A549 (cell line): ENCODE data around the gene PSMD12. TPM values are rescaled to one million over a fixed set of nuclear protein-coding genes. Genes with fewer than 3 reads are reported as not detected.

ENCODE experiments used
- ATAC-seq, 2 experiments: fragments of 200-7000 bp in 1 of 2; fragments of >200 bp in 1 of 2; cut with Nextera tagmentation in 1 of 2; cut with Tn5 transposase in 1 of 2; 3 replicates each; pipeline versions ENCODE4 v1.8.0 to v1.9.1; 2018 to 2020; ENCODE audit warnings: mild to moderate bottlenecking in 1 of 2, moderate library complexity in 1 of 2
- CTCF ChIA-PET: fragments of 300-600 bp; sonication (Branson Sonifier 250); formaldehyde crosslinking; extraction: SDS; loops from one replicate; lab custom pipeline; 2021; ENCODE audit warnings: antibody characterized with exemption, inconsistent platforms; lab: Yijun Ruan, JAX
- POLR2A ChIA-PET: fragments of 350-600 bp; formaldehyde crosslinking; extraction: SDS; loops from one replicate; lab custom pipeline; 2021; ENCODE audit warnings: antibody characterized with exemption, inconsistent platforms; lab: Yijun Ruan, JAX
- DNase-seq, 2 experiments: peaks; one replicate each; pipeline versions ENCODE4 v3.0.0 to v3.0.0-alpha.2; 2011 to 2016; ENCODE audit warnings: low read depth in 1 of 2, low spot score in 1 of 2
- FAIRE-seq: peaks from 2 replicates; lab custom pipeline; 2011; peaks lifted over from hg19 to GRCh38; lab: Jason Lieb, UNC
- H3K27ac ChIP-seq, 2 experiments: fragments of >200 bp; sonication (Bioruptor Twin); formaldehyde crosslinking; 3 replicates each; pipeline ENCODE4 v1.5.1; 2016 to 2017
- H3K4me1 ChIP-seq: fragments of >200 bp; sonication (Bioruptor Twin); formaldehyde crosslinking; 3 replicates; pipeline ENCODE4 v1.6.1; 2016
- H3K4me2 ChIP-seq: fragments of >200 bp; sonication (Bioruptor Twin); formaldehyde crosslinking; 3 replicates; pipeline ENCODE4 v1.6.1; 2016
- H3K4me3 ChIP-seq: fragments of >200 bp; sonication (Bioruptor Twin); formaldehyde crosslinking; 3 replicates; pipeline ENCODE4 v1.5.1; 2016
- H3K9me3 ChIP-seq: fragments of >200 bp; sonication (Bioruptor Twin); formaldehyde crosslinking; 3 replicates; pipeline ENCODE4 v1.6.1; 2016
- CBX2 ChIP-seq: fragments of 200-600 bp; sonication (generic); IDR thresholded peaks from 2 replicates; pipeline ENCODE4 v1.6.1; 2016; ENCODE audit warnings: low read depth, mild to moderate bottlenecking, borderline replicate concordance
- CEBPB ChIP-seq, 2 experiments: fragments of >200 bp in 1 of 2; sonication (Bioruptor Twin) in 1 of 2; formaldehyde crosslinking in 1 of 2; IDR thresholded peaks; 2 replicates each; pipeline ENCODE4 v1.6.1; 2012 to 2016
- CHD4 ChIP-seq: fragments of 200-600 bp; sonication (generic); IDR thresholded peaks from 2 replicates; pipeline ENCODE4 v1.6.1; 2016; ENCODE audit warnings: antibody characterized with exemption, mild to moderate bottlenecking, borderline replicate concordance
- EHF ChIP-seq: fragments of 250-450 bp; sonication (Bioruptor Pico); IDR thresholded peaks from 2 replicates; pipeline ENCODE4 v1.5.0; 2020; ENCODE audit warnings: mild to moderate bottlenecking
- EHMT2 ChIP-seq: fragments of 200-600 bp; sonication (generic); IDR thresholded peaks from 2 replicates; pipeline ENCODE4 v1.6.1; 2016; ENCODE audit warnings: antibody characterized with exemption, low read depth, mild to moderate bottlenecking, moderate library complexity
- ESRRA ChIP-seq: fragments of 150-350 bp; IDR thresholded peaks from 2 replicates; pipeline ENCODE4 v1.6.1; 2014; ENCODE audit warnings: mild to moderate bottlenecking, low read length, borderline replicate concordance
- FOSB ChIP-seq: fragments of 250-450 bp; sonication (Bioruptor Pico); IDR thresholded peaks from 2 replicates; pipeline ENCODE4 v1.5.0; 2020; ENCODE audit warnings: mild to moderate bottlenecking, moderate library complexity
- FOXS1 ChIP-seq: fragments of 250-450 bp; sonication (Bioruptor Pico); IDR thresholded peaks from 2 replicates; pipeline ENCODE4 v1.5.0; 2020; ENCODE audit warnings: mild to moderate bottlenecking, moderate library complexity
- HES2 ChIP-seq: fragments of >200 bp; sonication (Bioruptor Twin); formaldehyde crosslinking; IDR thresholded peaks from 2 replicates; pipeline ENCODE4 v1.6.1; 2016
- HEYL ChIP-seq: fragments of 250-450 bp; sonication (Bioruptor Pico); IDR thresholded peaks from 2 replicates; pipeline ENCODE4 v1.8.0; 2021; ENCODE audit warnings: mild to moderate bottlenecking, moderate library complexity
- HOXB5 ChIP-seq: fragments of 250-450 bp; sonication (Bioruptor Pico); IDR thresholded peaks from 2 replicates; pipeline ENCODE4 v1.5.0; 2020; ENCODE audit warnings: mild to moderate bottlenecking, moderate library complexity
- JUNB ChIP-seq: fragments of >200 bp; sonication (Bioruptor Twin); formaldehyde crosslinking; IDR thresholded peaks from 2 replicates; pipeline ENCODE4 v1.6.1; 2016
- MAFK ChIP-seq: fragments of 450-650 bp; IDR thresholded peaks from 2 replicates; pipeline ENCODE4 v1.6.1; 2014; ENCODE audit not compliant: partially characterized antibody
- MAX ChIP-seq: IDR thresholded peaks from 2 replicates; pipeline ENCODE4 v1.6.1; 2012
- NFE2L2 ChIP-seq: fragments of 150-350 bp; conservative IDR thresholded peaks from 2 replicates; pipeline ENCODE4 v1.6.1; 2014; ENCODE audit warnings: low read length
- PHF8 ChIP-seq: fragments of 200-600 bp; sonication (generic); IDR thresholded peaks from 2 replicates; pipeline ENCODE4 v1.6.1; 2016; ENCODE audit warnings: low read depth, mild to moderate bottlenecking, antibody characterized with exemption, moderate library complexity, borderline replicate concordance
- POLR2A ChIP-seq: IDR thresholded peaks from 2 replicates; pipeline ENCODE4 v1.6.1; 2012; ENCODE audit warnings: mild to moderate bottlenecking, low read length
- RARB ChIP-seq: fragments of 250-450 bp; sonication (Bioruptor Pico); IDR thresholded peaks from 2 replicates; pipeline ENCODE4 v1.8.0; 2021; ENCODE audit warnings: mild to moderate bottlenecking, moderate library complexity
- REST ChIP-seq: fragments of 200-600 bp; sonication (generic); IDR thresholded peaks from 2 replicates; pipeline ENCODE4 v1.6.1; 2016; ENCODE audit warnings: antibody characterized with exemption, mild to moderate bottlenecking, moderate library complexity
- TFCP2L1 ChIP-seq: fragments of 250-450 bp; sonication (Bioruptor Pico); IDR thresholded peaks from 2 replicates; pipeline ENCODE4 v1.5.0; 2021; ENCODE audit warnings: mild to moderate bottlenecking
- TP53 ChIP-seq: fragments of 250-450 bp; sonication (Bioruptor Pico); IDR thresholded peaks from 2 replicates; pipeline ENCODE4 v1.5.0; 2021; ENCODE audit warnings: mild to moderate bottlenecking, moderate library complexity
- ZC3H11A ChIP-seq: fragments of 450-650 bp; IDR thresholded peaks from 2 replicates; pipeline ENCODE4 v1.6.1; 2014; ENCODE audit warnings: antibody characterized with exemption, mild to moderate bottlenecking
- ZFP36 ChIP-seq: fragments of 450-650 bp; IDR thresholded peaks from 2 replicates; pipeline ENCODE4 v1.6.1; 2014; ENCODE audit warnings: borderline replicate concordance; ENCODE audit not compliant: partially characterized antibody
- ZSCAN20 ChIP-seq: fragments of 250-450 bp; sonication (Bioruptor Pico); IDR thresholded peaks from 2 replicates; pipeline ENCODE4 v1.8.0; 2022; ENCODE audit warnings: mild to moderate bottlenecking, moderate library complexity
- WGBS: methylation state at CpG from one replicate; pipeline ENCODE4 v1.1.6; 2017; ENCODE audit errors: missing lambda C conversion rate; 5-methylcytosine and 5-hydroxymethylcytosine counted together
- polyA plus RNA-seq, 4 experiments: library from polyadenylated mRNA; depleted of rRNA in 3 of 4; stranded (reverse); fragments of >200 nt; fragmentation: RNase III in 1 of 4; extraction: RNeasy Plus Mini Kit Qiagen cat#74134 plus additional on column Dnase treatment in 1 of 4; gene quantifications; 2 replicates in 3 of 4; 3 replicates in 1 of 4; pipeline ENCODE4 v1.2.3, GENCODE V29; 2011 to 2017

Gene PSMD12
- polyA plus RNA-seq, 2 of the 4 experiments (the other 2 are of a cell fraction): 104 to 106 TPM

GRCh38 chr17:67369676-67370075 lies 3.3 kb upstream of the PSMD12 start:
- H3K4me1 ChIP-seq: peaks cover 11% of the 10 kb centered on the region
- no peak overlapping the region for H3K4me3 ChIP-seq
- no peaks in the 10 kb centered on the region for H3K9me3 ChIP-seq
- no peak for FAIRE-seq
- ATAC-seq: no peak
- H3K27ac ChIP-seq: no peak overlapping the region
- TF ChIP-seq HES2 (no peak), MAX (no peak), HEYL (CRISPR knock-in tag) (peak; percentile 59; the same call in 1 of the 2 replicates)
- ChIA-PET POLR2A (no interaction called here), CTCF (interaction anchor here (0.9 to 22.8 kb wide), 5 partner anchors 6 to 319 kb away, joined by 3 to 323 read pairs (median 105); partner anchors contain the start of gene PITPNC1)
- DNase-seq: no peak
- no peak overlapping the region for H3K4me2 ChIP-seq

GRCh38 chr17:67365738-67366192 lies 612 bp downstream of the PSMD12 start:
- 3% methylated on average over 11 of the region's 11 CpGs for WGBS
- H3K9me3 ChIP-seq: no peaks in the 10 kb centered on the region
- DNase-seq (peak in 1 of 2 experiments; percentile 41), FAIRE-seq (no peak), ATAC-seq (peak; percentile 31 to 37; a peak in 5 of 6 replicates)
- POLR2A ChIA-PET: interaction anchor here (0.6 to 1.5 kb wide), 3 partner anchors 12 to 111 kb away, joined by 3 to 4 read pairs (median 3); no protein-coding TSS in a partner anchor
- CTCF ChIA-PET: interaction anchor here (0.6 to 22.8 kb wide), 5 partner anchors 10 to 583 kb away, joined by 3 to 323 read pairs (median 3); partner anchors contain the start of gene PITPNC1
- TF ChIP-seq ESRRA (no peak), POLR2A (no peak), PHF8 (no peak), CEBPB (IDR thresholded peaks at IDR 0.05) (peak in 1 of 2 experiments; percentile 55; a peak in 1 of 4 replicates), NFE2L2 (0 out of 2 replicates have a peak, but pooled peaks have one; percentile 44), EHMT2 (no peak), ZFP36 (no peak), FOXS1 (no peak), HOXB5 (CRISPR knock-in tag) (no peak), MAFK (peak; percentile 7), TFCP2L1 (CRISPR knock-in tag) (no peak)
- H3K4me3 ChIP-seq: peak overlapping the region; percentile 81
- H3K27ac ChIP-seq: peak overlapping the region; percentile 92 to 94
- H3K4me1 ChIP-seq: peaks cover 24% of the 10 kb centered on the region
- H3K4me2 ChIP-seq: peak overlapping the region; percentile 85

- peak in 1 of 2 experiments; percentile 1; a peak in 1 of 6 replicates for ATAC-seq
- Histone ChIP-seq H3K4me2 (peak overlapping the region; percentile 85), H3K9me3 (no peaks in the 10 kb centered on the region), H3K4me3 (peak overlapping the region; percentile 81), H3K4me1 (peaks cover 27% of the 10 kb centered on the region), H3K27ac (peak overlapping the region; percentile 92 to 94)
- WGBS: 23% methylated on average over 26 of the region's 26 CpGs
- no peak for DNase-seq
- TF ChIP-seq HOXB5 (CRISPR knock-in tag) (no peak), CEBPB (IDR thresholded peaks at IDR 0.05) (peak; percentile 18 to 46; a peak in 3 of 4 replicates)
- ChIA-PET POLR2A (interaction anchor here (0.6 to 1.5 kb wide), 3 partner anchors 12 to 112 kb away, joined by 3 to 4 read pairs (median 3); no protein-coding TSS in a partner anchor), CTCF (interaction anchor here (0.6 to 22.8 kb wide), 5 partner anchors 11 to 583 kb away, joined by 3 to 323 read pairs (median 3); partner anchors contain the start of gene PITPNC1)
- no peak for FAIRE-seq
Observed at GRCh38 chr17:67364847-67365737, 1.3 kb downstream of the PSMD12 start.

GRCh38 chr17:67362173-67362572 lies 4.2 kb downstream of the PSMD12 start:
- DNase-seq: no peak
- no peaks in the 10 kb centered on the region for H3K9me3 ChIP-seq
- H3K4me3 ChIP-seq: no peak overlapping the region
- POLR2A ChIA-PET: no interaction called here
- H3K4me2 ChIP-seq: no peak overlapping the region
- H3K4me1 ChIP-seq: peaks cover 28% of the 10 kb centered on the region
- H3K27ac ChIP-seq: no peak overlapping the region
- CTCF ChIA-PET: interaction anchor here (0.8 to 22.8 kb wide), 5 partner anchors 9 to 355 kb away, joined by 3 to 323 read pairs (median 3); partner anchors contain the start of gene PITPNC1
- 93% methylated on average over 9 of the region's 9 CpGs for WGBS
- no peak for FAIRE-seq
- no peak for ATAC-seq
- TF ChIP-seq TP53 (CRISPR knock-in tag) (no peak), EHF (CRISPR knock-in tag) (no peak), POLR2A (no peak), JUNB (no peak), ZSCAN20 (CRISPR knock-in tag) (no peak), PHF8 (no peak), CEBPB (IDR thresholded peaks at IDR 0.05) (no peak), ZC3H11A (no peak), RARB (CRISPR knock-in tag) (no peak), CBX2 (no peak), REST (no peak), CHD4 (no peak), HES2 (no peak), HOXB5 (CRISPR knock-in tag) (no peak), FOSB (CRISPR knock-in tag) (no peak)
